SH-SY5Y (cell line): Measurements from ENCODE around the gene AJM1.

Experiments used
- GATA2 ChIP-seq: IDR thresholded peaks from 2 replicates; pipeline ENCODE4 v1.6.1; 2011; ENCODE audit warnings: mild to moderate bottlenecking, low read depth, low read length
- GATA3 ChIP-seq: IDR thresholded peaks from 2 replicates; pipeline ENCODE4 v1.6.1; 2011; ENCODE audit warnings: low read depth, mild to moderate bottlenecking, low read length, moderate library complexity

DNA sequence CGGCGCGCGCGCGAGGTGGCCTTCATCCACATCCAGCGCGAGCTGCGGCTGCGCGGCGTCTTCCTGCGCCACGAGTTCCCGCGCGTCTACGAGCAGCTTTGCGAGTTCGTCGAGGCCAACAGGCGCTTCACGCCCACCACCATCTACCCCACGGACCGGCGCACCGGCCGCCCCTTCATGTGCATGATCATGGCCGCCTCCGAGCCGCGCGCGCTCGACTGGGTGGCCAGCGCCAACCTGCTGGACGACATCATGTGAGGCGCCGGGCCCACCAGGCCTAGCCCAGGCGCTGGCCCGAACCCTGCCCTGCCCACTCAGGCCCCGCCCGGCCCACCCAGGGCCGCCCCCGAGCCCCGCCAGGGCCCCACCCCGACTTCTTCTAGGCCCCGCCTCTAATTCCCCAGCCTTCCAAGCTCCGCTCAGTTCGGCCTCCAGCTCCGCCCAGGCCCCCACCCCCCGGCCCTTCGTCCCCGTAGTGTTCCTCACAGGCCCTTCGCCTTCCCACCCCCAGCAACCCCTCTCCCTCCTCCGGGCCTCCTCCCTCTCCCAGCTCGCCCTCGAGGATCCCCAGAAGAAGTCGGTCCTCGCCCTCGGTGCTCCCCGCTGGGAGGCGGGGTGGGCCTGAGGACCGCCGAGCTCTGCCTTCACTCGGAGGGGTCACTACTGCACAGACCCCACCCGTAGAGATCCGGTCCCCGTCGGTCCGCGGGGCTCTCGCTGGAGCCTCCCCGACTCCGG, 5.0 kb downstream of the AJM1 start:
- TF ChIP-seq GATA2 (no peak), GATA3 (no peak)
